Osteocyte (in vitro differentiated cells): ENCODE data around the gene C1QTNF7. TPM values are rescaled to one million over a fixed set of nuclear protein-coding genes. Genes with fewer than 3 reads are reported as not detected.

Experiments
- DNase-seq: peaks from one replicate; pipeline ENCODE4 v3.0.0; 2021; ENCODE audit warnings: mixed read lengths; ENCODE audit not compliant: unreplicated experiment; ENCODE audit errors: extremely low spot score
- H3K27ac Mint-ChIP-seq: one replicate; pipeline ENCODE4 v1.8.0; 2021; ENCODE audit warnings: mild to moderate bottlenecking, mixed read lengths; ENCODE audit not compliant: unreplicated experiment
- H3K27me3 Mint-ChIP-seq: one replicate; pipeline ENCODE4 v1.8.0; 2021; ENCODE audit warnings: mixed read lengths; ENCODE audit not compliant: unreplicated experiment
- H3K36me3 Mint-ChIP-seq: one replicate; pipeline ENCODE4 v1.8.0; 2021; ENCODE audit warnings: mixed read lengths; ENCODE audit not compliant: unreplicated experiment
- H3K4me1 Mint-ChIP-seq: one replicate; pipeline ENCODE4 v1.8.0; 2021; ENCODE audit warnings: mixed read lengths; ENCODE audit not compliant: unreplicated experiment
- H3K4me3 Mint-ChIP-seq: one replicate; pipeline ENCODE4 v1.8.0; 2021; ENCODE audit warnings: mild to moderate bottlenecking, moderate library complexity, mixed read lengths; ENCODE audit not compliant: unreplicated experiment
- H3K9me3 Mint-ChIP-seq: one replicate; pipeline ENCODE4 v1.8.0; 2021; ENCODE audit warnings: mixed read lengths; ENCODE audit not compliant: unreplicated experiment
- CTCF ChIP-seq: fragments of 200-600 bp; sonication (generic); IDR thresholded peaks from 2 replicates; pipeline ENCODE4 v1.5.0; 2021; ENCODE audit warnings: antibody characterized with exemption, mild to moderate bottlenecking, moderate library complexity
- total RNA-seq: library from RNA; stranded (reverse); gene quantifications from 2 replicates; pipeline ENCODE4 v1.2.1, GENCODE V29; 2021

The C1QTNF7 gene
- total RNA-seq, 1 donor from 2014 or later: not detected

DNA sequence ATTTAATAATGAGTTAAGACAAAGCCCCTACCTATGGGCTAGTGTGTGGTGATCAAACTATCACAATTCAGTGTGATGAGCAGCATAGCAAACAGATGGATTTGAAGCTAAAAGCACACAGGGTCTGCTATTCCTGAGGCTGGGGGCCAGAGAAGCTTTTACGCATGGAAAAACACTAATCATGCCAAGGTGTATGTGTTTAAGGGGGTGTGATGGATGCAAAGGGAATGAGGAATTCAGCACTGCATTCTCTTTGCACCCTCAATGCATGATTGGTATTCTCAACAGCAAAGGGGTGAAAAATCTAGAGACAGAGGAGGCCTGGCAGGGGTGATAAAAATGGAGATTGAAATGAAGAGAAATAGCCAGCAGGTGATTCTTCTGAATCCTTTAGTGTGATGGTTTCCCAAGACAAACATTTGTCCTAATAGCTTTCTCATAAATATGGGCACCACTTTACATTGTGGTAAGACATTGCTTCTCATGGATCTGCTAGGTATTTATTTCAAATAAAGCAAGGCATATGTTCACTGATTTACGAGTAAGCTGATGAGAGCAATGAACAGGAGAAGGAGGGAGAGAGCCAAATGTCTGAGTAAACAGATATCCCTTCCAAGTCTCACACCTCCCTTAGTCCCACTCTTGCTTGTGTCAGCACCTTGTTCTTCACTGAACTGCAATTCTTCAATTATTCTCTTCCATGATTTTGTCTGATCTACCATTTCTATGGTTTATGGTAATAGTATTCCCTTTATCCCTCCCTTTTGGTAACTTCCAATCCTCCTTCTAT, 15.7 kb downstream of the C1QTNF7 start:
- no peaks in the 10 kb centered on the region for H3K9me3 Mint-ChIP-seq
- no peak for DNase-seq
- H3K4me3 Mint-ChIP-seq: no peak overlapping the region
- H3K36me3 Mint-ChIP-seq: no peaks in the 10 kb centered on the region
- no peaks in the 10 kb centered on the region for H3K4me1 Mint-ChIP-seq
- H3K27me3 Mint-ChIP-seq: no peaks in the 10 kb centered on the region
- no peak for TF ChIP-seq CTCF
- H3K27ac Mint-ChIP-seq: no peak overlapping the region

DNA sequence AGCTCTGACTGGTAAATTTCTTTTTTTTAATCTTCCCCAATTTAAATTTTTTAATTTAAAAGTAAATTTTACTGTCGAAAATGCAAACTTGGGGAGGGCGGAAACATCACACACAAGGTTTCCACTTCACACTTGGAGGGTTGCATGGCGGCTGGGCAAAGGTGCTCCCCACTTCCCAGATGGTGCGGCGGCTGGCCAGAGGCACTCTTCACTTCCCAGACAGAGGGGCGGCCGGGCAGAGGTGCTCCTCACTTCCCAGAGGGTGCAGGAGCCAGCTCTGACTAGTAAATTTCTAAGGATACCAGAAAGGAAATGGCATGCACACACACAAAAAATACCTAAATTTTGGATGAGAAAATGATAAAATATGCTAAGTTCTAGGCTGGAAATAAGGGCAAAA, 16.4 kb downstream of the C1QTNF7 start:
- Mint-ChIP-seq H3K4me1 (no peaks in the 10 kb centered on the region), H3K4me3 (no peak overlapping the region), H3K27me3 (no peaks in the 10 kb centered on the region), H3K9me3 (no peaks in the 10 kb centered on the region), H3K27ac (no peak overlapping the region), H3K36me3 (no peaks in the 10 kb centered on the region)
- no peak for DNase-seq
- TF ChIP-seq CTCF: no peak

DNA sequence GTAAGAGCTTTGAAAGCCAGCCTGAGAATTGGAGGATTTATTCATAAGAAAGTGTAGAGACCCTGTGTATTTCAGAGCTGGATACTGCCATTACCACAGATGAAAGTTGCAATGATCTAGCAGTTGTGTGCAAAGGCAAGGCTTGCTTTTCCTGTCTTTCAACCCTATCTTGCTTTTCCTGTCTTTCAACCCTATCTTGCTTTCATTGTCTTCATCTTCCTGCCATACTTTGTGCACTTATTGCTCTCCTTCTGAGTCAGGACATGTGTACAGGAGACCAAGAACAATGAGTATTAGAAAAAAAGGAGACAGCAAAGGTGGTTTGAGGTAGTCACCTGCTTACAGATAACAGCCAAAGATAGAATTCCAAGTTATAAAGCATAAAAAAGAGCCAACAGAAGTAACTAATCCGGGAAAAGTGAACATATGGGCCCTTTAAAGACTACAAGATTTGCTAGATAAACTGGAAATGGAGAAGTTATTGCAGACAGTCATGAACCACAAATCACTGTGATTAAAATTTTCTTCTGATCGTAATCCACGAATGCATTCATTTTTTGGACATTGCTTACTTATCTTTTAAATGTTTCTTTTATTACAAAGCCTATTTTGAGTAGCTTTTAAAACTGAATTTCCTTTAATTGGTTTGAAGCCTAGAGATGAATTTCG, 17.2 kb downstream of the C1QTNF7 start:
- Mint-ChIP-seq H3K27me3 (no peaks in the 10 kb centered on the region), H3K9me3 (no peaks in the 10 kb centered on the region), H3K36me3 (no peaks in the 10 kb centered on the region), H3K27ac (no peak overlapping the region), H3K4me1 (no peaks in the 10 kb centered on the region), H3K4me3 (no peak overlapping the region)
- no peak for DNase-seq
- no peak for TF ChIP-seq CTCF

DNA sequence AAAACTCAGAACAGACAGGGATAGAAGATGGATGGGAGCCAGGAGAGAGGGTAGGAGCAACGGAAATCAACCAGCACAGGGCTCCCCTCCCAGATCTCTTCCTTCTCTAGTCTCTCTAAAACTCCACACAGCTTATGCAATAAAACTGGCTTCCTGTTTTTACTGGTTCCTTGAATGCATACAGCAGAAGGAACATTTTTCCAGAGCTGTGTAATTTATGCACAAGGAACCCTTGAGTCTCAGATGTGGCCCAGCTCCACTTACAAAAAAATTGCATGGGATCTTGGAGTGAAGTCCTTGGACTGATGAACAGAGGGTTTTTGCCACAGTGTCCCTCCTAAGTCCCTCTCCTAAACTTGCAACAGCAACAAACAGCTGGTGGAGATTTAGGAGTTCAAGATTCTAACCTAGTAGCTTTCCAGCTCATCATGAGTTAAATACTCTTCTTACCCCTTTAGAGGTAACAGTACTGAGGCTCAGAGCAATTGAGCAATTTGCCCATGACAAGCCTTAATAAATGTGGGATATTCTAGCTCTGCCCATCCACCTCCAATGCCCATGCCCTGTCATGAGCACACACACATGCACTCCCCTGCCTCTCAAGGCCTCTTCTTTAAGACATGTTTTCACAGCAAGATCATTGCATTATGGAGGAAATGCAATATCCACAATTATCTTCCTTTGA, 23.5 kb downstream of the C1QTNF7 start:
- TF ChIP-seq CTCF: no peak
- Mint-ChIP-seq H3K27ac (peak overlapping the region; percentile 78), H3K27me3 (no peaks in the 10 kb centered on the region), H3K4me1 (peaks cover 29% of the 10 kb centered on the region), H3K4me3 (no peak overlapping the region), H3K9me3 (no peaks in the 10 kb centered on the region), H3K36me3 (no peaks in the 10 kb centered on the region)
- DNase-seq: no peak
